ENCODE results near the gene ENG. TPM values are rescaled to one million over a fixed set of nuclear protein-coding genes. Genes with fewer than 3 reads are reported as not detected.
A peak's percentile ranks its signal among the peaks of the same experiment; 100 is the strongest.

The ENG gene
- total RNA-seq, 2 donors from 2014 or later, result 132 to 392 TPM

- intact Hi-C loops (cut with DNase I), result loop anchor here (5.0 to 10.0 kb wide), 5 partner anchors 42 to 132 kb away; partner anchors contain the start of genes FPGS (in 2 of the 2), CDK9 (in 1 of the 2) and TOR2A (in 1 of the 2)
- peak; percentile 93 for DNase-seq
- ATAC-seq, result peak; percentile 55 to 70
Observed at GRCh38 chr9:127869310-127870152, 15.1 kb upstream of the ENG start.

- DNase-seq (no peak), ATAC-seq (no peak)
- intact Hi-C loops (cut with DNase I), result loop anchor here in 1 of 2 donors (5.0 kb wide), 2 partner anchors 41 to 66 kb away; partner anchors contain the start of gene FPGS
Observed at GRCh38 chr9:127868278-127868902, 13.9 kb upstream of the ENG start.

- intact Hi-C loops (cut with DNase I), result loop anchor here in 1 of 2 donors (5.0 kb wide), 2 partner anchors 40 to 65 kb away; partner anchors contain the start of gene FPGS
- peak in 1 of 2 donors; percentile 18 for ATAC-seq
- DNase-seq, result peak; percentile 77
Observed at GRCh38 chr9:127867356-127868277, 13.2 kb upstream of the ENG start.

GRCh38 chr9:127866535-127866934, 12.1 kb upstream of the ENG start:
- DNase-seq (no peak), ATAC-seq (no peak)
- intact Hi-C loops (cut with DNase I), result loop anchor here in 1 of 2 donors (5.0 kb wide), 2 partner anchors 39 to 64 kb away; partner anchors contain the start of gene FPGS

GRCh38 chr9:127865645-127866464, 11.4 kb upstream of the ENG start:
- no peak for DNase-seq
- no peak for ATAC-seq
- intact Hi-C loops (cut with DNase I), result loop anchor here in 1 of 2 donors (5.0 kb wide), 2 partner anchors 39 to 64 kb away; partner anchors contain the start of gene FPGS

- intact Hi-C loops (cut with DNase I), result no loop called here
- no peak for ATAC-seq
- no peak for DNase-seq
Observed at GRCh38 chr9:127863191-127863621, 8.7 kb upstream of the ENG start.

GRCh38 chr9:127862075-127863011, 7.9 kb upstream of the ENG start:
- DNase-seq (peak; percentile 91), ATAC-seq (peak; percentile 73 to 76)
- intact Hi-C loops (cut with DNase I), result no loop called here

GRCh38 chr9:127860779-127861178, 6.3 kb upstream of the ENG start:
- no peak for DNase-seq
- intact Hi-C loops (cut with DNase I), result no loop called here
- no peak for ATAC-seq

- DNase-seq, result peak; percentile 86
- intact Hi-C loops (cut with DNase I), result no loop called here
- peak; percentile 35 to 42 for ATAC-seq
Observed at GRCh38 chr9:127860260-127860659, 5.8 kb upstream of the ENG start.

- DNase-seq (peak; percentile 87), ATAC-seq (peak; percentile 6 to 19)
- intact Hi-C loops (cut with DNase I), result no loop called here
Observed at GRCh38 chr9:127858041-127858512, 3.6 kb upstream of the ENG start.

- DNase-seq (no peak), ATAC-seq (no peak)
- intact Hi-C loops (cut with DNase I), result no loop called here
Observed at GRCh38 chr9:127857278-127857677, 2.8 kb upstream of the ENG start.

GRCh38 chr9:127856729-127857116, 2.3 kb upstream of the ENG start:
- intact Hi-C loops (cut with DNase I), result no loop called here
- DNase-seq, result no peak
- ATAC-seq, result no peak

- intact Hi-C loops (cut with DNase I), result no loop called here
- DNase-seq (no peak), ATAC-seq (no peak)
Observed at GRCh38 chr9:127856094-127856728, 1.8 kb upstream of the ENG start.

- no peak for DNase-seq
- intact Hi-C loops (cut with DNase I), result no loop called here
- ATAC-seq, result no peak
Observed at GRCh38 chr9:127855522-127855921, 1.1 kb upstream of the ENG start.

- DNase-seq (no peak), ATAC-seq (no peak)
- intact Hi-C loops (cut with DNase I), result no loop called here
Observed at GRCh38 chr9:127854960-127855359, 502 bp upstream of the ENG start.

- ATAC-seq (peak; percentile 2 to 5), DNase-seq (no peak)
- intact Hi-C loops (cut with DNase I), result no loop called here
Observed at GRCh38 chr9:127853312-127854183, 910 bp downstream of the ENG start.
